KBM-7 (cell line): ENCODE results near the gene ARHGEF19.

Experiments
- DNase-seq: peaks from one replicate; pipeline ENCODE4 v3.0.0-alpha.2; 2015
- in situ Hi-C: fragments of 300-500 bp; cut with MboI; formaldehyde crosslinking; loops from 2 replicates; pipeline ENCODE4 v1.14.3; 2020; ENCODE audit warnings: low sequenced_read_pairs, low pct_unique_long_range_greater_than_20kb, mixed read lengths

The ARHGEF19 gene

DNA sequence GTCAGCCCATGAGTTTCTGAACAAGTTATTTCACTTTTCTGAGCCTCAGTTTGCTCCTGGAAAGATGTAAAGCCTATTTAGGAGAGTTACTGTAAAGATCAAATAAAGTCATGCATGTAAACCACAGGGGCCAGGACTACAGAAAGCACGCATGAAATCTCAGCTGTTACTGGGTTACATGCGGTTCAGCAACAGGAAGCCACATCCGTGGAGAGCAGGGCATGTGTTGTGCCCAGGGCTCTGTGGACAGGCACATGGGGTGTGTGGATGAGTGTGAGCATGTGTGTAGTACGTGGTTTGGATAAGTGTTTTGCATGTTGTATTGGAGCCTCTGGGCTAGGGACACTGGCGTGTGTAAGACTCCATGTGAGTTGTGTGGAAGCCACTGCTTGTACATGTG, 54.4 kb downstream of the ARHGEF19 start:
- in situ Hi-C loops: no loop called here

GRCh38 chr1:16156848-16157495, 55.5 kb downstream of the ARHGEF19 start:
- no peak for DNase-seq
- in situ Hi-C loops: no loop called here

More for the DNA sequence above, 54.4 kb downstream of the ARHGEF19 start:
- DNase-seq: no peak

DNA sequence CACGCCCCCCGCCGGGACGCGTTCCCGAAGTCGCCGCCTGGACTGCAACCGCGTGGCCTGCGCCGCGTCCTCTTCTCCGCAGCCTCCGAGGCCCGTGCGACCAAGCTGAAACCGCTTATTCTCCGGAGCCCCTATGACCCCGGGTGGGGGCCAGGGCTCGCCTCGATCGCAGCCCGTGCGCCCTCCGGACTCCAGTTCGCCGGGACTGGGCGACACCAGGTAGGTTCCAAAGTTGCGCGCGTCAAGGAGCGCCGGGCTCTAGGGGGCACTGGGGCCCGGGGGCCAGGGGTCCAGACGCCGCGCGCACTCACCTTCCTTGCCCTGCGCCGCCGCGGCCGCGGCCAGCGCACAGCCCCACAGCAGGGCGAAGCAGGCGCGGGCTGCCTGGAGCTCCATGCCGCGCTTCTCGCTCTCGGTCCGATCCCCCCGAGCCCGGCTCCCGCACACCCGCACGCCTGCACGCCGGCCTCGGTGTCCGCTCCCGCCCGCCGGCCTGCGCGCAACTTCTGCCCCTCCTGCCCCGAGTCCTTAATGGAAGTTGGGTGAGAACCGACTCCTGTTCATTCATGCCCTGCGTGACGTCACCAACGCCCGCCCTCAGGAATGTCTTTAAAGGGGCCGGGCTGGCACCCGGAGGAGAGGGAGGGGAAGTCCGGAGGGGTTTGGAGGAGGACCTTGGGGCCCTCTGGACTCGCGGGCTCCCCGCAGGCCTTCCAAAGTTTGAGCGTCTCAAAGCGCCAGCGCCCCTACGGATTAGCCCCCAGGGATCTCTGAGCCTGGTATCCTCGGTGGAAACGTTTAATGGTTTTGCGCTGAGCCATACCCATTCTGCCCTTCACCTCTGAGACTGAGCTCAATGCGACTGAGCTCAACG, 56.7 kb downstream of the ARHGEF19 start, which contains the start of gene EPHA2:
TSS of gene EPHA2 (minus strand) at position 533 of the 874 bp plus-strand sequence. CDS start at position 396, 137 bp downstream.
- in situ Hi-C loops: no loop called here
- peak; percentile 59 for DNase-seq

GRCh38 chr1:16153999-16154673, 58.3 kb downstream of the ARHGEF19 start:
- in situ Hi-C loops: no loop called here

GRCh38 chr1:16153096-16153998, 59.1 kb downstream of the ARHGEF19 start:
- DNase-seq: no peak

More at GRCh38 chr1:16153999-16154673, 58.3 kb downstream of the ARHGEF19 start:
- DNase-seq: no peak

GRCh38 chr1:16152481-16153087, 59.9 kb downstream of the ARHGEF19 start:
- in situ Hi-C loops: no loop called here
- no peak for DNase-seq

More at GRCh38 chr1:16153096-16153998, 59.1 kb downstream of the ARHGEF19 start:
- in situ Hi-C loops: no loop called here

DNA sequence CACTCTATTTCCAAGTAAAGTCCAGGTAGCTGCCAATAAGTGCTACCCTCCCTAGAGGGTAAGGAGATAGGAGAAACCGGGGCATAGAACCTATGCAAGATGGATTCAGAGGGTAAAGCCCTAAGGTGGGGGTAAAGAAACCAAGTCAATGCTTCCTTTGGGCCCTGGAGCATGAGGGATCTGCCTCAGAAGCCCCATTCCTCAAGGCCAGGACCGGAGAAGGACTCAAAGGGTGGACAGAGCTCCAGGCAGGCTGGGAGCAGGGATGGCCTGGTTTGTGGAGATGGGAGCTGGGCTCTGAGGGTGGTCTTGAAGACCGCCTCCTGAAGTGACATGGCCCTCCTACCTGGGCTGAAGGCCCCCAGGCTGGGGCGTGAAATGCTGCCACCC, 60.5 kb downstream of the ARHGEF19 start:
- no peak for DNase-seq
- in situ Hi-C loops: no loop called here

- in situ Hi-C loops: no loop called here
- peak; percentile 70 for DNase-seq
Measured at GRCh38 chr1:16151196-16151994, 61.1 kb downstream of the ARHGEF19 start.

- no peak for DNase-seq
- in situ Hi-C loops: no loop called here
Measured at GRCh38 chr1:16150508-16150907, 61.9 kb downstream of the ARHGEF19 start.

DNA sequence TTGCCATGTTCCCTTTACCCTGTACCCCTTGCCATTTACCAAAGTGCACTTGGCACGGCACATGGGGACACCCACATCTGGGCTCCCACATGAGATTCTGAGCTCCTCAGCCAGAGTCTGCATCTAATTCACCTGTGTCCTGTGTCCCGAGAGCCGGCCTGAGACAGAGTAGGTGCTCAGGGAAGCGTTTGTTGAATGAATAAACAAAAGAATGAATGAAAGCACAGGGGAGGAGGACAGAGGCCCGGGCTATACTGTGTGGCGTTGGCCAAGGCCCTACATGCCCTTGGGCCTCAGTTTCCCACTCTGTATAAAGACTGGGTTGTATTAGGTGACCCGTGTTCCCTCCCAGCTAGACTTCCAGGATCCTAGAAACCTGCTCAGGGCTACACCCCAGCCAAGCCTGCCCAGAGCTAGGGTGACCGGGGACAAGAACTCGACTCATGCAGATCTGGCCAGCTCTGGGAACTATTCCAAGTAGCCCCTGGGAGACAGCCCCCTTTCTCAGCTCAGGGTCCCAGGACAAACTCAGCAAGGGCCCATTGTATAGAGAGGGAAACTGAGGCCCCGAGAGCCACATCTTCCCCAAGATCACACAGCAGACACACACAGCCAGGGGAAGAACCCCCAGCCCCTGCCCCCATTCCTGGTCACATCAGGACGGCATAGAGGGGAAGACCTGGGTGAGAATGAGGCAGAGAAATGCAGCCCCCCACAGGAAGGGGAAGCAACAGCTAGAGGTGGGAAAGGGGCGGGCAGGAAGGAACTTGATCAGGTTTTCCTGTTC, 62.6 kb downstream of the ARHGEF19 start:
- in situ Hi-C loops: no loop called here
- DNase-seq: no peak

DNA sequence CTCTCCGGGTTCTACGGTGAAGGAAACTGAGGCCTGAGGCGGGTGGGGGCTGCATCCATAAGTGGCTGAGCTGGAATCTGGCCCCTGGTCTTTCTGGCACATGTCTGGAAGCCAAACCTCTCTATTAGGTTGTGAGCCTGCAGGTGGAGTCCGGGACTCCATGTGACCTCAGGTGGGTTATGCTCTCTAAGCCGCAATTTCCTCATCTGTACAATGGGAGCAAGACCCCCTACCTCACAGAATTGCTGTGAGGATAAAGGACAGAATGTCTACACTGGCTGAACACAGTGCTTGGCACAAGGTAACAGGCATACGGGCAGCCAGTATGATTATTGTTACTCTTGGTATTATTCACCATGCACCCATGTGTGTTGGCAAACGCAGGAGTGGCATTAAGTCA, 63.3 kb downstream of the ARHGEF19 start:
- in situ Hi-C loops: no loop called here
- DNase-seq: no peak

DNA sequence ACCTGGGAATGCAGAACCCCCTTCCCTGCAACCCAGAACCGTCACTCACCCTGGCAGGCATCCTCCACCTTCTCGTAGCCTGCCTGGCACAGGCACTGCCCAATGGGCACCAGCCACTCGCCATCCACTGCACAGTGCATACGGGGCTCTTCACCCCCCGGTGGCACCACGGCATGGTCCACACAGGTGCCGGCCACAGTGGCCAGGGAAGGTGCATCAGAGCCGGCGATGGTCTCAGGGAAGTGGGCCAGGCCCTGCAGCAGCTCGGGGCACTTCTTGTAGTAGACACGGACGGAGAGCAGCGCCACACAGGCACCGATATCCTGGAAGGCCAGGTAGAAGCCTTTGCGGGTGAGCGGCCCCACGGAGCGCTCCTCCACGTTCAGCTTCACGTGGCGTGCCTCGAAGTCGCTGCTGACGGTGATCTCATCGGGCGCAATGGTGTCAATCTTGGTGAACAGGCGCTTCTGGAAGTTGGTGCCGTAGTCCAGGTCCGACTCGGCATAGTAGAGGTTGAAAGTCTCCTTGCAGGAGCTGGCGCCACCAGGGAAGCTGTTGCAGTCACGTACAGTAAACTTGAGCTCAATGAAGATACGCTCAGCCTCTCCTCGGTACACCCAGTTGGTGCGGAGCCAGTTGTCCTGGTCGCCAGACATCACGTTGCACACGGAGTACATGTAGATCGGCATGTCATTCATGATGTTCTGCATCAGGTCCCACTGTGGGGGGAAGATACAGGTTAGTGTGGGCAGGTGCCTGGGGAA, 63.9 kb downstream of the ARHGEF19 start:
- no peak for DNase-seq
- in situ Hi-C loops: no loop called here
